Vagina (tissue), 2 donors: ENCODE data around the gene PRR20E.

ENCODE experiments used
- CTCF ChIP-seq, 3 experiments: fragments of 450-650 bp in 2 of 3; fragments of 200-600 bp in 1 of 3; sonication (generic) in 1 of 3; IDR thresholded peaks; one replicate each; pipeline ENCODE4 v1.5.1; 2017 to 2019; ENCODE audit warnings: antibody characterized with exemption in 3 of 3, mild to moderate bottlenecking in 2 of 3, moderate library complexity in 2 of 3
- POLR2A ChIP-seq, 2 donors: fragments of 450-650 bp; IDR thresholded peaks; one replicate each; pipeline ENCODE4 v1.6.1; 2017; ENCODE audit warnings: antibody characterized with exemption in 2 of 2, mild to moderate bottlenecking in 2 of 2, moderate library complexity in 2 of 2

GRCh38 chr13:57123681-57124080 lies 43.3 kb upstream of the PRR20E start:
- TF ChIP-seq CTCF (IDR thresholded peaks at IDR 0.05) (no peak), POLR2A (IDR thresholded peaks at IDR 0.05) (no peak)
